ENCODE measurements around the gene NIPBL.

GRCh38 chr5:37090781-37091180, 214.2 kb downstream of the NIPBL start:
- no peak for TF ChIP-seq ZBTB33 (IDR thresholded peaks at IDR 0.05; ENCODE audit: extremely low read depth, insufficient replicate concordance, low read length)
- TF ChIP-seq CTCF (IDR thresholded peaks at IDR 0.05 in 2 of 3, conservative IDR thresholded peaks at IDR 0.05 in 1 of 3; ENCODE audit: borderline replicate concordance in 1 of 3, insufficient read depth in 1 of 3, low read depth in 2 of 3, low read length in 2 of 3) = no peak
- no peak for TF ChIP-seq ATF3 (IDR thresholded peaks at IDR 0.05)
- no peak for TF ChIP-seq SP1 (IDR thresholded peaks at IDR 0.05; ENCODE audit: low read depth)
- no peak for TF ChIP-seq SIN3A (IDR thresholded peaks at IDR 0.05; ENCODE audit: low read depth)
- no peak for TF ChIP-seq POLR2A (IDR thresholded peaks at IDR 0.05; ENCODE audit: borderline replicate concordance, extremely low read depth, insufficient read depth, insufficient read length)
- no peak for TF ChIP-seq EZH2 (IDR thresholded peaks at IDR 0.05)
- no peak for TF ChIP-seq CEBPB (IDR thresholded peaks at IDR 0.05; ENCODE audit: low read depth)
- no peak for TF ChIP-seq POLR2AphosphoS5 (IDR thresholded peaks at IDR 0.05; ENCODE audit: low read depth, low read length)
- no peak for TF ChIP-seq TCF7L2 (IDR thresholded peaks at IDR 0.05; ENCODE audit: borderline replicate concordance, extremely low read depth, insufficient read depth, insufficient read length)
